Astrocyte of the hippocampus (primary cell): ENCODE results near the gene CISD3.

ENCODE experiments used
- DNase-seq: peaks from one replicate; pipeline ENCODE4 v3.0.0; 2011; ENCODE audit warnings: low read depth, low spot score

The CISD3 gene

DNA sequence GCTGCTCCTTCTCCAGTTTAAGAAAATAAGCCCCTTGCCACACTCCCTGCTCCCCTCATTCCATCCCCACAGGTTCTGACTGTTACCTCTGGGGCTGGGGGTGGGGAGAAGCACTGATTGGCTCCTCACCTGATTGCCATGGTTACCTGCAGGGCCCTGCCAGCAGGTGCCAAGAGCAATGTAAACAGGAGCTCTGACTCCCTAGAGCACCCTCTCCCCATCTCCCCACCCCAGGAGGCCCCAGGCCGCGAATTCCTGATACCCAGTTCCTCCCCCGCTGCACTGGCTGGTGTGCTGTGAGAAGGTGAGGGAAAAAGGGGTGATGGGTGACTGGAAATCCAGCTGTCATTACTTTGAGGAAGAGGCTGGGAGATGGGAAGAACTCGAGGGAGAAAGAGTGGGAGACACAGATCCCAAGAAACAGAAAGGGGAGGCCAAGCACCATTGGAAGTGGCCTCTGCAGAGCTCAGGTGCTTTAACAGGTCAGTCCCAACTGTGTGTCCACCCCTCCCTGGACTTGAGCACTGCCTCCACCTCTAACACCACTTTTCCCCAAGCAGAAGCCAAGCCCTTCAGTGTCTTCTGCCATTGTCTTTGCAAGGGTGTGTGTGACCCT is 13.5 kb downstream of the CISD3 start:
- DNase-seq = no peak

DNA sequence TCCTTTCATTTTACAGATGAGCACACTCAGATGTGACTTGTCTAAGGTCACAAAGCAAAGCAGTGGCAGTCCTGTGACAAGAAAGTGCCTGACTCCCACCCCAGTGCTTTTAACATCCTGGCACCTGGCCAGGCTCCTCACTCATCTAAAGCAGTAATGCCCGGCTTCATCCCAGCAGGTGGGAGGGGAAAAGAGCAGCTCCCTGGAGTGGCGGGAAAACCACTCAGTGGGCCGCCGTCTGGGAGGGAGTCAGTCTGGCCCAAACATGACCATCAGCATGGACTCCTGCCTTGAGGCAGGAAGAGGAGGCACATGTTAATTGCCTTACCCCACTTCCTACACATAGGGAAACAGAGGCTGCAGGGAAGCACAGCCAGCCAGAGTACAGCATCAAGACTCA is 15.4 kb downstream of the CISD3 start:
- no peak for DNase-seq

DNA sequence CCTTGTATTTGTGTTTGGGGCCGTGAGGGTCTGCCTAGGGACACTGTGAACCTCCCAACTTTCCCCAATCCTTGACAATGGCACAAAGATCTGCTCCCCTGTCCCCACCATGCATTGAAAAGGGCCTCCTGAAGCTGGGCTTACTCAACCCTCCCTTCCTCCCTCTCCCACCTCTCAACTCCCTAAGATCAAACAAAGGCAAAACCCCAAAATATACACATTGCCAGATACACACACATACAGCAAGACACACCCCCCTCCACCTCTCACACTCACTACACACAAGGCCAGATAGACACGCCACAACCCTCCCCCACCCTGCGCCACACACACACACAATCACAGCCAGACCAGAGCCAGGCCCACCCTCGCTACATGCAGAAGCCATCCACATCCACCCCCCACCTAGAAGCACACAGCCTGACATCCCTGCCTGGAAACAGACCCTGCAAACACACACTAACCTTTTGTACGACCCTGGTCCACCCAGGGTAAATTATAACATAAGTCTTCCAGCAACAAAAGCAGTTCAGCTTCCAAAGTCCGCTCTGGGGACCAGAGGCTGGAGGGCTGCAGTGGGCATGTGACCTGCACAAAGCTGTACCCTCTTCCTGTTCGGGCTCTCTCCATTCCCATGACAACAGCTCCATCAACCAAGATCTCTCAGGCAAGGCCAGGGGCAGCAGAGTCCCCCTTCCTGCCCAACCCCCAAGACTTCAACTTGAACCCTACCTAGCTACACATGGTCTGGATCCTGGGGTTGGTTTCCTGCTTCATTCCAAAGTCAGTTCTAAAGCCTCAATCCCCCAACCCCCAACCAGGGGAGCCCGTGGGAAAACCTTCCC is 16.1 kb downstream of the CISD3 start:
- DNase-seq = no peak

DNA sequence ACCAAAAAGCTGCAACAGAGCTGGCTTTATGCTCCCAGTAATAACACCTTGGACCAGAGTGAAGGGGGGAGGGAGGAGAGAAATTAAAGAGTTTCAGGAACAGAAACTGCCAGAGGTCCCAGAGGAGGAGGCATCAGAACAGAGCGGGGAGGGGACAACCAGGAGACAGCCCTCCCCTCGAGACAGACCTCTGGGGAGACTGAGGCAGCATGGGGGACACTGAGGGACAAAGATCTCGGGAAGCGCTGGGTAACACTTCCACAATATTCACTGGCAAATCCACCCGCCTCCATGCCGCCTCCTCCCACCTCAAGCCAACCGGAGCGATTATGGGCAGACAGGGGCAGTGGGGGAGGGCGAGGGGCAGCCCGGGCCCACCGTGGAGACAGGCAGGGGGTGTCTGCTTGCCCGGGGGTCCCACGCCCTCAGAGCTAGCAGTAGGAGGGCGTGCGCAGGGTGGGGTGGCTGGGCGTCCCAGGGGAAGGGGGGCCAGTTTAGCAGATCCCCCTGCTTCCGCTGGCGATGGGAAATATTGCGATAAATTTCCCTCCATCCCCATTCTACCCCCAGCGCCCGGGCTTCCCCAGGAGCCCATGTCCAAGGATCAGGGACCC is 16.8 kb downstream of the CISD3 start:
- no peak for DNase-seq

DNA sequence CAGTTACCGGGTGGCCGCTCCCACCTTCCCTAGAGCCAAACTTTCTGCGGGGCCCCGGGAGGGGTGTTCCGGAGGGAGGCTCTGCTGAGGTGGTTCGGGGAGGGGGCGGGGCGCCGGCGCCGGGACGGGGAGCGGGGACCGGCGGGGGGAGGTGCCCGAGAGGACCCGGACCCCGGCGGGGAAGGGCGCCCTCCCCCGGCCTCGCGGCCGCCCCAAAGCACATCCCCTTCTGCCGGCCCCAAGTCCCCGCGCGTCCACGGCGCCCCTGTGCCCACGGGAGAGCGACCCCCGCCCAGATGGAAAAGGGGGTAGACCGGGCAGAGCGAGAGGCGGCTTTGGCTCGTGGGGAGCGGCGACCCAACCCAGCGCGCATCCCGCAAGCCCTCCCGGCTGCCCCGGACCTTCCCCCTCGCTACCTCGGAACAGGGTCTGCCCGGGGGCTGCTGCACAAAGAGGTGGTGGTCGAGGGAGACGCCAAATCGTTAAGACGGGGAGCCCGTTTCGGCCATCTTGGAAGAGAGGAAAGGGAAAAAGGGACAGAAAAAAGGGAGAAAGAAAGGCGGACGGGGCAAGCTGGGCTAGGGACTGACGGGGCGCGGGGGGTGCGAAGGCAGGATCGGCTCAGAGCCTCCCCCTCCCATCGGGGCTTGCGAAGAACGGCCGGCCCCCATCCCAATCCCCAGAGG is 17.5 kb downstream of the CISD3 start:
- DNase-seq = peak; percentile 55

DNA sequence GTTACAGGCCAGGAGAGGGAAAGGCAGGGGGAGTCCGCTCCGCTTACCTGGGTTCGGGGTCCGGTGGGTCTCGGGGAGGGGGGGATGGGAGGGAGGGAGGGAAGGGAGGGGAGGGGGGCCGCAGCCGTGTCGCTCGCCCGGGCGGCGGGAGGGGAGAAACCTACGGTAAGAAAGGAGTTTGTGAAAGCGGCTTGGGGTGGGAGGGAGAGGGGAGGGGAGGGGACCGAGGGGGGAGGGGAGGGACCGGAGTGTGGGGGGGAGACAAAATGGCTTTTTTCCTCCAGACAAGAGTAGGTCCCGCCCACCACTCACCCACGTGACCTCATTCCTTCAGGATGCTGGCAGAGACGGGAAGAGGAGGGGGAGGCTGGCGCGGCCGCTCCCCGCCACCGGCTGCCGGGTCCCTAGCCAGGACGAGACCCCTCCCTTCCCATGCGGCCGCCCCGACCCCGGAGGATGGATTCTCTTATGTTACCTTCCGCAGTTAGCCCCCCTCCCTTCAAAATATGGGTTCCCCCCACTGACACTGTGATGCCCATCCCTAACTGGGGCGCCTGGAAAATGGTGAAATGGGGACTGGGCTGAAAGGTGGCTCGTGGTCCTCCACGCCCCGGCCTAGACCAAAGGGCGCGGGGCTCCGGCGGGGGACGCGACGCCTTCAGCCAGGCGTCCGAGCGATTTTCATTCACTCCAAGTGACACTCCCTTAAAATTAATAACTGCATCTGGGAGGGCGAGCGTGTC is 18.2 kb downstream of the CISD3 start, which contains the start of gene PCGF2:
PCGF2 (minus strand) TSS at position 188 of the 743 bp plus-strand sequence. CDS start 7,934 bp downstream, outside the sequence.
- DNase-seq = peak; percentile 95

DNA sequence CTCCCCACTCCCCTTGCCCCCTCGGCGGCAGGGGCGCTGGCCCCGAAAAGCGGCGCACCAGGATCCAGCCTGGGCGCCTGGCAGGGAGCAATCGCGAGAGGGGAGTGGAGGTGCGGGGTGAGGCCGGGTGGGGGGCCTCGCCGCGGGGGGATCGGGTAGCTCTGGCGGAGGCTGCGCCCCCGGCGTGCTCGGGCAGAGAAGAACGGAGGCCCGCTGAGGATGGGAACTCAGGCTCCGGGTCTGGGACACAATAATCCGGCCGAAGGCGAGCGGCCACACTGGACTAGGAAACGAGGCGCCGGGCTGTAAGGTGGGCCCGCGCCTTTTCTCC is 18.7 kb downstream of the CISD3 start:
- no peak for DNase-seq

DNA sequence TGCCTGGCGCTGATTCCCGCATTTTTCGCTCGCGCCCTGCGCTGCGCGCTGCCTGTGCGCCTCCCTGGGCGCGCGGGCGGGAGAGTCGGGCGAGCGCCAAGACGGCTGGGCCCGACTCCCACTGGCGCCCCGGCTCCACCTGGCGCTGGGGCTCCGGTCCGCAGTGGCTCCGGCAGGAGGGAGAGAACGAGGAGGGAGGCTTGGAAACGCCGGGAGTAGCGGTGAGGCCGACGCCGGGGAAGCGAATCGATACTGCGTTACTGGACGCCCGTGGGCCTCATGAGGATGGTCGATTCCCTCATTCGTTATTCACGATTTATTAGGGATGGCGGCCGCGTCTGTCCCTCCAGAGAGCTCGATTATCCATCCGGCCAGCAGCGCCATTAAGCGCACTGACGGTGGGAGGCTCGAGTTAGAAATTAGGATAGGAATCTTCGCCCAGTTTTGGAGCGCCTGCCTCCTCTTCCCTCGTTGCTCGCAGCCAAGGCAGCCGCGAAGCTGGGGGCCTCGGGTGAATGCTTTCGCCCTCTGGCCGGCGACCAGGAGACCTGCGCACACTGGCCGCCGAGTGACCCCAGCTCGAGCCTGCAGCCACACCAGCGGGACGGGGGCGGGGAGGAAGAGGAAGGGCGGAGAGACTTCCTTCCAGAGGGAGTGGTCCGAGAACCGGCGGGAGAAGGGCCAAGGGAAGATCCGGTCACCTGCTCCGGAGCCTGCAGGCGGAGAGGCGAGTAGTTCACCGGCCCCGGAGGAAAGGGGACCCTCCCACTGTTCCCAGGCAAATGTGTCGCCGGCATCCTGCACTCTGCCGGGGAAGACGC is 19.3 kb downstream of the CISD3 start:
- peak; percentile 73 for DNase-seq

DNA sequence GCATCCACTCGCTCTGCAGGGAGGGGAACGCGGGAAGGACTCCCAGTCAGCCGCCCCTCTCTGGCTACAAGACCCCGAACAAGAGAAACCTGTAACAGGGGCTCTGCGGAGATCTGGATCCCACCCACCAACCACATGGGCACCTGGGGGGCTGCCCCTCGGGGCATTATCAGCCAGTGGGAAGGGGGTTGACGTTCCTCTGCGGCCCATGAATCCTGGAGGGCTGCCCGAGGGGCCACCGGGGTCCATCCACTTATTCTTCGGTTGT is 19.8 kb downstream of the CISD3 start:
- DNase-seq = no peak

DNA sequence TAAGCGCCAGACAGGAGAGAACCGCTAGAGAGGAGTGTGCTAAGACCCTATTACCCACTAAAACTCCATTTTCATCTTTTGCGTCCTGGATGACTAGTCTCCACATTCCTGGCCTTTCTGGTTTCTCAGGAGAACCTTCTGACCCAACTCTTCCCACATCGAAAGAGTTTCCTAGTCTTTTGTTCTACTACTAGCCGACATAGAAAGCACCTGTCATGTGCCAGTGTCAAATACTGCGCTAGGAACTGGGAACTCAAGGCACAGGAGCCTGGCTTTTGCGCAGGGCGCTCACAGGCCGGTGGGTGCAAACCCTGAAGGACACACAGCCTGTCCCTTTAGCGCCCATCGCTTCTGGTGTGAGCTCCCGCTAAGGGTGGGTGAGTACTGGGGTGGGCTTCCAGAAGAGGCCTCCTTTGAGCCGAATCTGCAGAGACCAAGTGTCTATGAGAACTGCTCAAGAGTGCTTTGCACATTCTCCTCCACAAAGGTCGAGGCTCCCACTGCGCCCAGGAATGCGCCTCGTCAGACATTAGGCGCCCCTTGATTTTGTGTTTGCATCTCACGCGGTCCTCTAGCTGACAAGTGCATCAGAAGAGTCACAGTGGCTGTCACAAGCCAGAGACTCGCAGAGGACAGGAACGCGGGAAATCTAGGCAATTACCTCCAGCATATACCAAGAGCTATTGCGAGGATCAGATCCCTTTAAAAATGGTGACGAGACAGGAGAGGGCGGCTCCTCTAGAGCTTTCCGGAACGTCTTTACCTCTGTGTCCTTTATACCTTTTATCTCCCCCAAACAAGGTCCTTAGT is 20.4 kb downstream of the CISD3 start:
- DNase-seq = no peak

DNA sequence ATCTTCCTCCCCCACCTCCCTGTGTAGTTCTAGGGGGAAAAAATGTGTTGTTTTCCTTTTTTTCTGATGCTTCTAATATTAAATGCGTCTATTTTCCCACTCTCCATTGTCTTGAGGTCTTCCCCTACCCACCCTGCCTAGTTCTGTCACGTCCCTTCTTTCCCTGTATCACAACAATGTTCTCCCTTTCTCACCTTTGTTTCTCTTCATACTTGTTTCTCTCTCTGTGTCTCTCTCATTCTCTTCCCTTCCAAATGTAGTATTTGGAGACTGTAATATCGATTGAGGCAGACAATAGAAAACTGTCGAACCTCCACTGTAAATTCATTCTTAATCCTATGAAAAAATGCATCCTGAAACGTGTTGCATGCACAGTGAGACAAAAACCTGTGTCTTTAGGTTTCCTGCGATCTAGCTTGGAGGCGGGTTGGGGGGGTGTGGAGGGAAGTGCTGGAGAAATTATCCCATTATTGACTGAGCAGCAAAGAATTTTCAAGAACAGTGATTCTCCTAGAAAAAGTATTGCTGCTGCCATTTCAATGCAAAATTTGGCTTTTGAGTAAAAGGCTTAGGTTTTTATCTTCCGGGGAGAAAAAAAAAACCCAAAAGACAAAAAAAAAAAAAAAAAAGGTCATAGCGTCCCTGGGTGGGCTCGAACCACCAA is 21.1 kb downstream of the CISD3 start:
- DNase-seq = peak; percentile 57

DNA sequence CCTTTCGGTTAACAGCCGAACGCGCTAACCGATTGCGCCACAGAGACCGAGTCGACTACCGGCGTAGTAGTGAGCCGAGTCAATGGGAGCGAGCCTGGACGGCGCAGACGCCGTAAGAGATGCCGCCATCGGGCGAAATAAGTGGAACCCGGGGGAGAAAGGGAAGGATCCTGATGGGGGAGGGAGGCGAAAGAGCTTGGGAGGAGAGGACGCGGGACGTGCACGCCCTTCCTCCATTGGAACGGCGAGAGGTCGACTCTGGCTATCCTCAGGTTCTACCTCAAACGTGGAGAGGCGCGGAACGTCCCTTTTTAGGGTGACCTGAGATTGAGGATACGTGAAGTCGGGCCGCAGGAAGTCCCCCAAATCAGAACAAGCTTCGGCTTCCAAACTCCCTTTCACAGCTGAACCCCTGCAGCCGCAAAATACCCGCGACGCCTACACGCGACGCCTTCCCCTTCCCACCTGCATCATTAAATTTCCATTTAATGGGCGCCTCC is 21.7 kb downstream of the CISD3 start:
- DNase-seq = peak; percentile 93

DNA sequence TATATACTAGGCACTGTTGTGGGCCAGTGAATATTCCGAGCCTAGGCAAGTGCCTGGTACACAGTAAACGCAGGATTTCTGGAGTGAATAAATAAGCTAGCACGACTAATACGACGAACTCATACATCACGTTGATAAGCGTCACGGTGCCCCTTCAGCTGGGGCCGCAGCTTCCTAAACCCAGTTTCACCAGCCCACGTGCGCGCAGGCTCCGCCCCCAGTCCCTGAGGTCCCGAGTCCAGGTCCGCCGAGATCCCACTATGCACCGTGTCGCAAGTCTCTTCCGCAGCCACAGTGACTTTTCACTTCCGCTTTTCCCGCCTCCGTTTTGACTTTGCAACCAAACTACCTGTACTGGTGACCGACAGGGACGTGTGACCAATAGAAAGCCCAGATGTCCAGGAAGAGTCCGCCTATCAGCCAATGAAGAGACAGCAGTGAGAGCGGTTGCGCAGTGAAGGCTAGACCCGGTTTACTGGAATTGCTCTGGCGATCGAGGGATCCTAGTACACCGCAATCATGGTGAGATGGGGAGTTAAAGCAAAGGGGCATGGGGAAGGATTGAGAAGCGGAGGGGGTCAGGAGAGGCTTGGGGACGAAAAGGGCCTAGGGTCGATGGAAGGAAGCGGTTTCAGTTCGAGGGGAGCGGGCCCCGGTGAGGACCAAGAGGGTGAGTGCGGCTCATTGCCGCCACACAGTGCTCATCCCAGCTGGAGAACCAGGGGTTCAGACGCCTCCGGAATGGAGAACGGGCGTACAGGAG is 22.3 kb downstream of the CISD3 start, which contains the start of gene PSMB3:
PSMB3 (plus strand) TSS at position 434 of the 763 bp plus-strand sequence; CDS start at position 520, 86 bp downstream.
- peak; percentile 99 for DNase-seq

DNA sequence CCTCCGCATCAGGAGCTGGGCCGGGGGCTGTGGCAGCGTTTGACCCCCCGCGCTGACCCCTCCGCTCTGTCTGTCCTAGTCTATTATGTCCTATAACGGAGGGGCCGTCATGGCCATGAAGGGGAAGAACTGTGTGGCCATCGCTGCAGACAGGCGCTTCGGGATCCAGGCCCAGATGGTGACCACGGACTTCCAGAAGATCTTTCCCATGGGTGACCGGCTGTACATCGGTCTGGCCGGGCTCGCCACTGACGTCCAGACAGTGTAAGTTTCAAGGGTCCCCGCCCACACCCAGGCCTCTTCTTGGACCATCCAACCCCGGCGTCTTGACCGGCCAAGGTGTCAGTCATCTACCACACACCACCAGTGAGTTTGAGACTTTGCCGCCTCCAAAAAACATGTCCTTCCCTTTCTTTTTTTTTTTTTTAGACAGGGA is 22.9 kb downstream of the CISD3 start:
- DNase-seq = no peak

DNA sequence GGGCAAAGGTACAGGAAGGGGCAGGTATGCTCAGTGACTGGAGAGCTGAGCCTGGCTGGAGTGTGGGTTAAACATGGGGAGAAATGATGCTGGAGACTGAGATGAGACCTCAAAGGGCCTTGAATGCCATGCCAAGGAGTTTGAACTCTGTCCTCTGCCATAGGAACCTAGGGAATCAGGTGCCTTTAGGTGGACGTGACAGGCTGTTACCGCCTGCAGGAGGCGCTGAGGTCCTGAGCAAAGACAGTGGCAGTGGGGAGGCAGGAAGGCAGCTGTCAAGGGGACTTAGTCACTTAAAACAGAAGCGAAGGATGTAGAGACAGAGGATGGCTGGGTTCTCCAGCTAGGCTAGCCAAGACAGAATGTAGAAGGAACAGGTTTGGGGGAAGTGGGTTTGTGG is 31.5 kb downstream of the CISD3 start:
- peak; percentile 36 for DNase-seq

DNA sequence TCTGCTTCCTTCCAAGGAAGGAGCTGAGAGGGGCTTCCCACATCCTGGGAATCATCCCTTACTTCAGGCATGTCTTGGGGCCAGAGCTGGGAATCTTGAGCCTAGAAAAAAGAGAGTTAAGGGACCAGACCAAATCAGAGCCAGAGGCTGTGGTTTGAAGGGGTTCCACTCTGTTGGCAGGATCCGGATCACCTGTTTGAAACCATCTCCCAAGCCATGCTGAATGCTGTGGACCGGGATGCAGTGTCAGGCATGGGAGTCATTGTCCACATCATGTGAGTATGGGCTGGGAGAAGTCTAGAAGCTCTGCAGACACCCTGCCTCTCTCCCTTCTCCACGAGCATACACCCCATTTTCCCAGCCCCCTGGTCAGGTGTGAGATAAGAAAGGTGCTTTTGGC is 32.1 kb downstream of the CISD3 start:
- no peak for DNase-seq

DNA sequence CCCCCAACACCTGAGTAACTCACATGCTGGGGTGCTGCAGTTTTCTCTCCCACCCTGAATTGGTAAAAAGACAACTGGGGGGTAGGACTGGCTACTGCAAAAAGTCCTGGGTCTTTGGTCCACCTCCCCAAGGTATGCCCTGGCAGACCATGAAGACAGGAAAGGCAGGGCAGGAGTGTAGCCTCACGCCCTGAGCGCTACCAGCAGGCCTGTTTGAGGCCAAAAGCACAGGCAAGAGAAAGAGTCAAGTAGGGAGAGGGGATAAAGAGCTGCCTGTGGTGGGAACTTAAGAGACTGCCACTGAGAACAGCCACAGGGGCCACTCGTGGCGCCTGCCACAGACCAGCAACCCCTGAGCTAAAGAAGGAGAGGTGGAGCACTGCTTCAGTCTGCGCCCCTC is 36.2 kb downstream of the CISD3 start:
- DNase-seq = no peak

DNA sequence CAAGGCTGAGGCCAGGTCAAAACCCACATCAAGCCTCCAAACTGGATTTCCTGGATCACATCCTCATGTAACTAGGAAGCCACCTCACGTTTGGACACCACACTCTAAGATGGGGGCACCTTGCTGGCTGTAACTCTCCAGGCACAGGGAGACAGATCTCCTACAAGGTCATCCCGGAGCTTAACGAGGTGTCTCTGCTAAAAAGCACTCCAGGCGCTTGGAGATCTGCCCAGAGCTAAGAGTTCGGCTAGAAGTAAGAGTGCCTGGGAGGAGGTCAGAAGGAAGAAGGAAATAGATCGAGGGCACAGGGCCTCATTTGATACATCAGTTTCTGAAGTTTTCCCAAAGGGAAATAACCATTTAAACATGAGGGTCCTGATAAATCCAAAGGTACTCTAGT is 38.3 kb downstream of the CISD3 start:
- DNase-seq = no peak
